ENCODE measurements around the gene ESRP2. TPM values are rescaled to one million over a fixed set of nuclear protein-coding genes. Genes with fewer than 3 reads are reported as not detected.

The ESRP2 gene
- total RNA-seq, 3 donors from 2014 or later (not counting 1 experiment from before 2014, with no cell fraction given): not detected

DNA sequence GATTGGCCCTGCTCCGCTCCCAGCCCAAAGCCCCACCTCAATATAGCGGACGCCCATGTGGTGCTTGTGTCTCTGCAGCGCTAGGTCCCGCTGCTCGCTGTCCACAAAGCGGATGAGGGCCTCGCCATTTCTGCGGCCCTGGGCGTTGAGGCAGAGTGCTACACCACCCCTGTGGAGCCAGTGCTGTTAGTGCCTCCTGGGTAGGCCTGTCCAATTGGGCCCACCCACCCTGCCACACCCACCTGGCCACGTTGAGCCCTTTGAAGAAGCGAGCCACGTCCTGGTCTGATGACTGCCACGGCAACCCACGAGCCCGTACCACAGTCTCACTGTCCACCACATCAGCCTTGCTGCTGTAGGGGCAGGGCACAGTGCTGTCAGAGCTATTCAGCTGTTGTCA lies 3.6 kb downstream of the ESRP2 start:
- H3K36me3 Mint-ChIP-seq: no peaks in the 10 kb centered on the region
- ATAC-seq (no peak), DNase-seq (peak in 1 of 2 donors; percentile 28)
- Histone ChIP-seq H3K27ac (ENCODE audit: low read length) (no peak overlapping the region), H3K4me3 (ENCODE audit: low read length) (no peak overlapping the region), H3K27me3 (ENCODE audit: control insufficient read depth, insufficient read depth, low read length) (no peaks in the 10 kb centered on the region), H3K36me3 (ENCODE audit: control insufficient read depth, insufficient read depth, low read length) (peaks cover 21% of the 10 kb centered on the region), H3K4me1 (ENCODE audit: control insufficient read depth, insufficient read depth, low read length) (peaks cover 19% of the 10 kb centered on the region), H3K9me3 (ENCODE audit: control insufficient read depth, insufficient read depth, low read length) (no peaks in the 10 kb centered on the region)
- no peaks in the 10 kb centered on the region for H3K27me3 Mint-ChIP-seq (ENCODE audit: low read depth in 2 of 2)
- intact Hi-C loops (cut with micrococcal nuclease): no loop called here
- TF ChIP-seq, protein P1, sequence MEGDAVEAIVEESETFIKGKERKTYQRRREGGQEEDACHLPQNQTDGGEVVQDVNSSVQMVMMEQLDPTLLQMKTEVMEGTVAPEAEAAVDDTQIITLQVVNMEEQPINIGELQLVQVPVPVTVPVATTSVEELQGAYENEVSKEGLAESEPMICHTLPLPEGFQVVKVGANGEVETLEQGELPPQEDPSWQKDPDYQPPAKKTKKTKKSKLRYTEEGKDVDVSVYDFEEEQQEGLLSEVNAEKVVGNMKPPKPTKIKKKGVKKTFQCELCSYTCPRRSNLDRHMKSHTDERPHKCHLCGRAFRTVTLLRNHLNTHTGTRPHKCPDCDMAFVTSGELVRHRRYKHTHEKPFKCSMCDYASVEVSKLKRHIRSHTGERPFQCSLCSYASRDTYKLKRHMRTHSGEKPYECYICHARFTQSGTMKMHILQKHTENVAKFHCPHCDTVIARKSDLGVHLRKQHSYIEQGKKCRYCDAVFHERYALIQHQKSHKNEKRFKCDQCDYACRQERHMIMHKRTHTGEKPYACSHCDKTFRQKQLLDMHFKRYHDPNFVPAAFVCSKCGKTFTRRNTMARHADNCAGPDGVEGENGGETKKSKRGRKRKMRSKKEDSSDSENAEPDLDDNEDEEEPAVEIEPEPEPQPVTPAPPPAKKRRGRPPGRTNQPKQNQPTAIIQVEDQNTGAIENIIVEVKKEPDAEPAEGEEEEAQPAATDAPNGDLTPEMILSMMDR (IDR thresholded peaks at IDR 0.05): no peak
- peak overlapping the region; percentile 58 to 74 for H3K27ac Mint-ChIP-seq
- H3K4me1 Mint-ChIP-seq: peaks cover 27 to 42% of the 10 kb centered on the region in 2 donors
- H3K9me3 Mint-ChIP-seq: no peaks in the 10 kb centered on the region
- H3K4me3 Mint-ChIP-seq: no peak overlapping the region
- WGBS (ENCODE audit: insufficient coverage): 80% methylated on average over 16 of the region's 16 CpGs

DNA sequence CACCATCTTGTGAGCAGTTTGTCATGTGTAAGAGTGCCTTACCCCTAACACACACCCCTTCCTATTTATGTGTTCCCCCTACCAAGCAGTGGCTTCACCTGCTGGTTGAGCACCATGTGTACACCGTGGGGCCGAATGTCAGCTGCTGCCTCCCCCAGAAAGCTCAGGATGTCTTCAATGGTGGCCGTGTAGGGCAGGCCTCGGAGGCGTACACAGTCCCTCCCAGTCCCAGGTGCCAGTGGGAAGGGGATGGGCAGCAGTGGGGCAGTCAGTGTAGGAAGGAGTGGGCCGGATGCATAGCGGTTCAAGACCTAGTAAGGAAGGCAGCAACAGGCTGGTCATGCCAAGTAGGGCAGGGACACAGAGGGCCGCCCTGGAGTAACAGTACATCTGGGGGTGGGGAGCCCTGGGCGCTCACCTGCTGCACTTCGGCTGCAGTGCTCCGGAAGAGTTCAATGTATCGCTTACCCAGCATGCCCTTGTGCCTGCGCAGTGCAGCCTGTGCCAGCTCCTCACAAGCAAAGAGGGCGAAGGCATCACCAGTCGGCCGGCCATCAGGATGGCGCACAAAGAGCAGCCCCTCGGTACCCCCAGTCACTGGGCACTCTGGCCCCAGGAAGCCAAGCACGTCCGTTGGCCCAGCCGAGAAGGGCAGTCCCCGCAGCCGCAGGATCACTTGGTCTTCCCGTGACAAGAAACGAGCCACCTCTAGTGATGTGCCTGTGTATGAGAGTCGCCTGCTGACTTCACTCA lies 4.4 kb downstream of the ESRP2 start:
- H3K4me1 Mint-ChIP-seq: peaks cover 25 to 40% of the 10 kb centered on the region in 2 donors
- peaks cover 26% of the 10 kb centered on the region for H3K36me3 ChIP-seq (ENCODE audit: control insufficient read depth, insufficient read depth, low read length)
- DNase-seq (no peak), ATAC-seq (no peak)
- H3K4me3 ChIP-seq (ENCODE audit: low read length): no peak overlapping the region
- H3K9me3 ChIP-seq (ENCODE audit: control insufficient read depth, insufficient read depth, low read length): no peaks in the 10 kb centered on the region
- 94% methylated on average over 26 of the region's 26 CpGs for WGBS (ENCODE audit: insufficient coverage)
- intact Hi-C loops (cut with micrococcal nuclease): no loop called here
- TF ChIP-seq, protein P1 (IDR thresholded peaks at IDR 0.05): no peak
- H3K27ac ChIP-seq (ENCODE audit: low read length): no peak overlapping the region
- H3K27me3 Mint-ChIP-seq (ENCODE audit: low read depth in 2 of 2): no peaks in the 10 kb centered on the region
- H3K9me3 Mint-ChIP-seq: no peaks in the 10 kb centered on the region
- H3K36me3 Mint-ChIP-seq: no peaks in the 10 kb centered on the region
- H3K4me3 Mint-ChIP-seq: no peak overlapping the region
- peaks cover 14% of the 10 kb centered on the region for H3K4me1 ChIP-seq (ENCODE audit: control insufficient read depth, insufficient read depth, low read length)
- no peaks in the 10 kb centered on the region for H3K27me3 ChIP-seq (ENCODE audit: control insufficient read depth, insufficient read depth, low read length)
- H3K27ac Mint-ChIP-seq: no peak overlapping the region

DNA sequence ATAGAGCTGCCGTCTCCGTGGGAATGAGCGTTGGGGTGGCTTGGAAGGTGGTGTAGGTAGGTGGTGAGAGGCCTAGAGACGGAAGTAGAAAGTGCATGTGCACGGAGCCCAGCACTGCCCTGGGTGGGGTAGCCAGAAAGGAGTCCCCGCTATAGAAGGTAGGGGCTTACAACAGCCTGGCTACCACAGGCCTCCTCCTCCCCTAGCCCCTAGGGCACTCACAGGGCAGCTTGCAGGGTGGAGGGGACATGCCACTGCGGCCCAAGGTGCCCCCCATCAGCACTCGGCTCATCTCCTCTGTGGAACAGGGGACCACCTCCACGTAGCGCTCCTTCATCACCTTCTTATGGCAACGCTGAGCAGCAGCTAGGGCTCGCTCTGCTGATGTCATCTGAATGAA lies 5.0 kb downstream of the ESRP2 start:
- ATAC-seq: no peak
- H3K4me3 ChIP-seq (ENCODE audit: low read length): no peak overlapping the region
- no peaks in the 10 kb centered on the region for H3K9me3 ChIP-seq (ENCODE audit: control insufficient read depth, insufficient read depth, low read length)
- H3K27me3 ChIP-seq (ENCODE audit: control insufficient read depth, insufficient read depth, low read length): no peaks in the 10 kb centered on the region
- no peak overlapping the region for H3K27ac ChIP-seq (ENCODE audit: low read length)
- 96% methylated on average over 12 of the region's 12 CpGs for WGBS (ENCODE audit: insufficient coverage)
- H3K4me1 Mint-ChIP-seq: peaks cover 21 to 35% of the 10 kb centered on the region in 2 donors
- no peak overlapping the region for H3K4me3 Mint-ChIP-seq
- H3K9me3 Mint-ChIP-seq: no peaks in the 10 kb centered on the region
- no peaks in the 10 kb centered on the region for H3K36me3 Mint-ChIP-seq
- TF ChIP-seq, protein P1 (IDR thresholded peaks at IDR 0.05): no peak
- intact Hi-C loops (cut with micrococcal nuclease): no loop called here
- no peak overlapping the region for H3K27ac Mint-ChIP-seq
- no peak for DNase-seq
- H3K4me1 ChIP-seq (ENCODE audit: control insufficient read depth, insufficient read depth, low read length): peaks cover 9% of the 10 kb centered on the region
- H3K27me3 Mint-ChIP-seq (ENCODE audit: low read depth in 2 of 2): no peaks in the 10 kb centered on the region
- peaks cover 32% of the 10 kb centered on the region for H3K36me3 ChIP-seq (ENCODE audit: control insufficient read depth, insufficient read depth, low read length)

DNA sequence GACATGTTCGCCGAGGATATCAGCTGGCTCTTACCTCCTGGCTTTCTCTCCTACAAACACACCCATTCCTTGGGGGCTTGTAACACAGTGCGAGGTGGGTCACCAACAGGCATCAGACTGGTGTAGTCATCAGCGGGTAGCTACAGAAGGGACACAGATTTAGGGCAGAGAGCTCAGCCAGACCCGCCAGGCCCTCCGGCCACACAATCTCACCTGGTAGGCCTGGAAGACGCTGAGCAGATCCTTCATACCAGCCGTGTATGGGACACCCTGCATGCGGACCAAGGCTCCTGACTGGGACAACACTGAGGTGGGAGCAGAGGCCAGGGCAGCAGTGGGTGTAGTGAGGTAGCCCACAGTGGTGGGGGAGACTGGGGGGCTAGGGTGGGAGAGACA lies 5.8 kb downstream of the ESRP2 start:
- Mint-ChIP-seq H3K27me3 (ENCODE audit: low read depth in 2 of 2) (no peaks in the 10 kb centered on the region), H3K36me3 (no peaks in the 10 kb centered on the region), H3K9me3 (no peaks in the 10 kb centered on the region), H3K4me3 (no peak overlapping the region), H3K27ac (no peak overlapping the region), H3K4me1 (peaks cover 21 to 35% of the 10 kb centered on the region in 2 donors)
- Histone ChIP-seq H3K4me1 (ENCODE audit: control insufficient read depth, insufficient read depth, low read length) (peaks cover 9% of the 10 kb centered on the region), H3K36me3 (ENCODE audit: control insufficient read depth, insufficient read depth, low read length) (peaks cover 38% of the 10 kb centered on the region), H3K27ac (ENCODE audit: low read length) (no peak overlapping the region), H3K4me3 (ENCODE audit: low read length) (no peak overlapping the region), H3K27me3 (ENCODE audit: control insufficient read depth, insufficient read depth, low read length) (no peaks in the 10 kb centered on the region), H3K9me3 (ENCODE audit: control insufficient read depth, insufficient read depth, low read length) (no peaks in the 10 kb centered on the region)
- 98% methylated on average over 9 of the region's 9 CpGs for WGBS (ENCODE audit: insufficient coverage)
- ATAC-seq (no peak), DNase-seq (no peak)
- TF ChIP-seq, protein P1 (IDR thresholded peaks at IDR 0.05): no peak
- intact Hi-C loops (cut with micrococcal nuclease): no loop called here

All from natural killer cell (primary cell).